Rectal smooth muscle tissue (tissue), 1 donor: Measurements from ENCODE around the gene PIK3R5.

Experiments
- H3K27ac ChIP-seq: one replicate; pipeline ENCODE4 v1.7.0; 2013; ENCODE audit warnings: low read depth, low read length, inconsistent platforms
- H3K27me3 ChIP-seq: one replicate; pipeline ENCODE4 v1.7.0; 2013; ENCODE audit warnings: low read length; ENCODE audit not compliant: control insufficient read depth, insufficient read depth
- H3K36me3 ChIP-seq: one replicate; pipeline ENCODE4 v1.7.0; 2013; ENCODE audit warnings: low read length; ENCODE audit not compliant: control insufficient read depth, insufficient read depth
- H3K4me1 ChIP-seq: one replicate; pipeline ENCODE4 v1.7.0; 2013; ENCODE audit warnings: low read length; ENCODE audit not compliant: control insufficient read depth, insufficient read depth
- H3K4me3 ChIP-seq: one replicate; pipeline ENCODE4 v1.7.0; 2013; ENCODE audit warnings: low read length
- H3K9ac ChIP-seq: one replicate; pipeline ENCODE4 v1.7.0; 2013; ENCODE audit warnings: low read length

Gene PIK3R5

DNA sequence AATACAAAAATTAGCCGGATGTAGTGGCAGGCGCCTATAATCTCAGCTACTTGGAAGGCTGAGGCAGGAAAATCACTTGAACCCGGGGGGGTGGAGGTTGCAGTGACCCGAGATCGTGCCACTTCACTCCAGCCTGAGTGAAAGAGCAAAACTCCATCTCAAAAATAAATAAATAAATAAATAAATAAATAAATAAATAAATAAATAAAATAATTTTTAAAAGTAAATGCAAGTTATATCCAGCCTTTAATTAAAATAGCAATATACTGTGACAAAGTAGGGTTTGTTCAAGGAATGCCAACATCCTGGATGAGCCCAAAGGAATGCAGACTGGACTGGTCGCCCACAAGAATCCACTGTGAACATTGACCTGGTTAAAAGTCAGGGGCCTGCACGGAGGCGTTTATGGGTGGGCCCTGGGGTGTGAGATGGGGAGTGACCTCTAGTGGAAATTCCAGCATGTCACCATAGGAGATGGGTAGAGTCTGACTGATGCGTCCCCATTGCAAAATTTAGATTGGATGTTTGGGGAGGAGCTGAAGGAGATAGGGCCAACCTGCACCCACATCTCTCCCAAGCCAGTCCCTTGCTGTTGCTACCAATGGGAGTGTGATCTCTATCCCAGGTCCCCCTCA is 9.7 kb upstream of the PIK3R5 start:
- Histone ChIP-seq H3K4me1 (no peaks in the 10 kb centered on the region), H3K9ac (no peak overlapping the region), H3K4me3 (no peak overlapping the region), H3K36me3 (no peaks in the 10 kb centered on the region), H3K27me3 (no peaks in the 10 kb centered on the region), H3K27ac (no peak overlapping the region)

DNA sequence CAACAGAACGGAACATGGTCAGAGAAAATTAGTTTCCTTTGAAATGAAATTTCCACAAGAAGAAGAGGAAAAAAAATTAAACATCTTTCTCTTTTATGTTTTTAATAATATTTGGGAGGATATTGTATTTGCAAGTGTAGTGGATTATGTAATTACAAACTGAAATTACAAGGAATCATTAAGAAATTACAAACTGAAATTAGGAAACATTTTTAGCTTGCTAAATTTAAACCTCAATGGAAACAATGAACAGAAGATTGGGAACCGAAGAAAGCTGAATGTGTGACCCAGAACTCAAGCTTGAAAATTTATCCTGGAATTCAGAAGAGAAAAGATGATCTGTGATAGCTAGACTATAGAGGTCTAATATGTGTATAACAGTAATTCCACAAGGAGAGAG is 4.4 kb upstream of the PIK3R5 start:
- peaks cover 2% of the 10 kb centered on the region for H3K27me3 ChIP-seq
- H3K9ac ChIP-seq: no peak overlapping the region
- no peak overlapping the region for H3K27ac ChIP-seq
- no peaks in the 10 kb centered on the region for H3K36me3 ChIP-seq
- H3K4me1 ChIP-seq: no peaks in the 10 kb centered on the region
- H3K4me3 ChIP-seq: no peak overlapping the region

DNA sequence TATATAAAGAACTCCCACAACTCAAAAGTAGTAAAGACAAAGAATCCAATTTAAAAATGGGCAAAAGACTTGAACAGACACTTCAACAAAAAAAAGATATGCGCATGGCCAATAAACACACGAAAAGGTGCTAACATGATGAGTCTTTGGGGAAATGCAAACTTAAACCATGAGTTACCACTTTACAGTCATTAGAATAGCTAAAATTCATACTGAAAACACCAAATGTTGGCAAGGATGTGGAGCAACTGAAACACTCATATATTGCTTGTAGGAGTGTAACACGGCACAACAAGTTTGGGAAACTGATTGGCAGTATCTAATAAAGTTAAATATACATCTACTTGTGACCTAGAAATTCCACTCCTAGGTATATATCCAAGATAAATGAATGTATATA is 3.0 kb upstream of the PIK3R5 start:
- no peaks in the 10 kb centered on the region for H3K36me3 ChIP-seq
- peaks cover 3% of the 10 kb centered on the region for H3K27me3 ChIP-seq
- no peaks in the 10 kb centered on the region for H3K4me1 ChIP-seq
- no peak overlapping the region for H3K4me3 ChIP-seq
- no peak overlapping the region for H3K9ac ChIP-seq
- no peak overlapping the region for H3K27ac ChIP-seq

DNA sequence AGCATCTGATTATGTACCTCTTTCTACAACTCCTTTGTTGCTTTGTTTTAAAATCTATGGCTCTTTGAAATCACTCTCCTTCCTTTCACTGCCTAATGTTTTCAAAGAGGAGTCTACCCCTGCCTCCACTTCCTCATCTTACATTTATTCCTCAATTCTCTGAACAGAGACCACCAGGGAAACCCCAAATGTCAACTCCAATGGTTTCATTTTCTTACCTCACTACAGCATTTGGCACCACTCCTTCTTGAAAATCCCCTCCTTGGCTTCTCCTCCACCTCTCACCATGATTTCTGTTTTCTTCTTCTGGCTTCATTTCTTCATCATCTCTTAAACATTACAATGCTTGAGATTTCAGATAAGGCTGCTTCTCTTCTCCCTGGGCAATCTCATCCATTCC is 2.4 kb upstream of the PIK3R5 start:
- Histone ChIP-seq H3K4me3 (no peak overlapping the region), H3K27me3 (peaks cover 3% of the 10 kb centered on the region), H3K4me1 (no peaks in the 10 kb centered on the region), H3K9ac (no peak overlapping the region), H3K27ac (no peak overlapping the region), H3K36me3 (no peaks in the 10 kb centered on the region)

DNA sequence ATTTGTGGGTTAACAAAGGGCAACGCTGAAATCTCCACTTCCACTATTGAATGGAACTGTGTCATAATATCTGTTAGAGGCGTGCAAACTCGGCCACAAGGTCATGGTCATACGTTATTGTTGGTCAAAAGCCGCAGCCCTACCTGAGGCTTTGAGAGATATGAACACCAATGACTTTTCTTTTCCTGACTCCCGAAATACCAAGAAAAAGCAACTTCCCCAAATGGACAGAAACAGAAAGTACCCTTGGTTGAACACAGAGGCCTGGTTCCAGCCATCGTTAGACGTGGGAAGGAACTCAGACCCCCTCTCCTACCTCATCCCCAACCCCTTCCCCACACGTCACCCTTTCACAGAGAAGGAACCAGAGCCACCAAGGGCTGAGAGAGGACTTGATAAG is 1.4 kb upstream of the PIK3R5 start:
- Histone ChIP-seq H3K4me1 (no peaks in the 10 kb centered on the region), H3K4me3 (no peak overlapping the region), H3K27me3 (peaks cover 3% of the 10 kb centered on the region), H3K9ac (no peak overlapping the region), H3K27ac (no peak overlapping the region), H3K36me3 (no peaks in the 10 kb centered on the region)

DNA sequence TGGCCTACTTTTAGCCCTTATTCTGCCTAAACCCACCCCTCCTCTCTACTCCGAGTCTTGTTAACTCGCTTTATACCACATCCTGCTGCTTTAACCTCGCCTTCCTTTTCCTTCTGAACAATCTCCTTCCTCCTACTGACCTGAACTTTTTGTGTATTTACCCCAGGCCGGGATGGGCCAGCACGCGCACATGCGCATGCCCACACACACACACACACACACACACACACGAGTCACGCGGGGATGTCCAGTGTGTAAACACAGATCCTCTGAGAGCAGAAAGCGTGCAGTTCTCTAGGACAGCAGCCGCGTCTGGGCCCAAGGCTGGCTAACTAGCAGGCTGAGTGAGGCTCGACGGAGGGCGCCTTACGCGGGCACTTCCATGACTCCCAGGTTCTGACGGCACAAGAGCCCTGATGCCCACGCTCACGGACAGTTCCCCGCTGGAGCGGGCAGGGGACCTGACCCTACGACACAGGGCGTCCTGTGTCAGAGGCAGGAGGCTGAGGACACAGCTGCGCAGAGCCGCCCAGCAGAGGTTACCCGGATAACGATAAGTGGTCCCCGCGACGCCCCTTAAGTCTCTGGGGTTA is 610 bp downstream of the PIK3R5 start:
- H3K4me1 ChIP-seq: no peaks in the 10 kb centered on the region
- H3K27ac ChIP-seq: no peak overlapping the region
- no peaks in the 10 kb centered on the region for H3K36me3 ChIP-seq
- peak overlapping the region; percentile 11 for H3K9ac ChIP-seq
- H3K27me3 ChIP-seq: peaks cover 3% of the 10 kb centered on the region
- H3K4me3 ChIP-seq: peak overlapping the region; percentile 62

DNA sequence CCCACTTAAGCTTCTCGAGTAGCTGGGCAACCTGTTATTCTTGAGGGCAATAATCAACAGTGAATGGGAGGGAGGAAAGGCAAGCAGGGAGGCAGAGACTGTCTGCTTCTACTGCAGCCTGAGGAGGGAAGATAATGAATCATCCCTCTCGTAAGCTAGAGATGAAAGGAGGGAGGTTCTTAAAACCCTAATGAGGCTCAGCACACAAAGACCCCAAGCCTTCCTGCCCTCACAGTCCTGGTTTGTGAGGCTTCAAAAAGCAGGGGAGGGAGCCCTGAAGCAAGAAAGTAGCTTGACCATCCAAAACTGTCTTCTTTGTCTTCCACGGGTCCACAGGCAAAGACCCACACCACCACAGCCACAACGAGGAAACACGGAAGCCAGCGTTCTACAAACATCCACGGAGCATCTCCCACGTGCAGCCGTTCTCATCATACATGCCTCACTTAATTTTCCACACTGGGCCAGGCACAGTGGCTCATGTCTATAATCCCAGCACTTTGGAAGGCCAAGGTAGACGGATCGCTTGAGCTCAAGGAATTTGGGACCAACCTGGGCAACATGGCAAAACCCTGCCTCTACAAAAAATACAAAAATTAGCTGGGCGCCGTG is 1.8 kb downstream of the PIK3R5 start:
- Histone ChIP-seq H3K36me3 (no peaks in the 10 kb centered on the region), H3K27me3 (peaks cover 3% of the 10 kb centered on the region), H3K4me3 (peak overlapping the region; percentile 9), H3K9ac (no peak overlapping the region), H3K4me1 (no peaks in the 10 kb centered on the region), H3K27ac (no peak overlapping the region)

DNA sequence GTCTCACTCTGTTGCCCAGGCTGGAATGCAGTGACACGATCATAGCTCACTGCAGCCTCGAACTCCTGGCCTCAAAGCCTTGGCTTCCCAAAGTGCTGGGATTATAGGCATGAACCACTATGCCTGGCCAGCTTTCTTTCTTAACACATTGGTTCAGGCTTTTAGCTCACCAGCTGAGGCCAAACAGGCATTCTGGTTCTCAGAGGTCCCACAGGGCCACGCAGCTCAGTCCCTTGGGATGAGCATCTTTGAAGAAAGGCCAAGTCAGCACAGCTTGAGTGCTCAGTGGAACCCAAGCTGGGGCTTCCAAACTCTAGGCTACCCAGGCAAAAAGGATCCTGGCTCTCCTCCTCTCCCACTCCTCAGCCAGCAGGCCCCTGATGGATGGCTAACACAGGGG is 2.5 kb downstream of the PIK3R5 start:
- Histone ChIP-seq H3K36me3 (no peaks in the 10 kb centered on the region), H3K9ac (no peak overlapping the region), H3K4me1 (no peaks in the 10 kb centered on the region), H3K27ac (no peak overlapping the region), H3K27me3 (peaks cover 3% of the 10 kb centered on the region), H3K4me3 (no peak overlapping the region)

DNA sequence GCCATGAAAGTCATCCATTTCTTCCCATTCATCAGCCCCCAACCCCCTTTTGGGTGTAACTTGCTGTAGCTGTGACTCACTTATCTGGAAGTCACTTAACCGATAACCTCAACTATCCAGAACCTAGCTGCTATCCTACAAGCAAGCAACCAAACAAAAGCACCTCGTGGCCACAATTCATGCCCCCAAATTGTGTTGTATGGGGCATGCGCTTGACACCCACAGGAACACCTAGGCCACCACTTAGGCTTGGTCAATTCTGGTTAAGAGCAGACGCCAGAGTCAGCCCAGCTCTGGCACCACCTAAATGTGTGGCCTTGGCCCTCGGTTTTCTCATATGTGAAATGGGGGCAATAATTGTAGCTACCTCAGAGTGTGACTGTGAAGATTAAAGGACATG is 3.7 kb downstream of the PIK3R5 start:
- no peaks in the 10 kb centered on the region for H3K4me1 ChIP-seq
- H3K4me3 ChIP-seq: no peak overlapping the region
- H3K27me3 ChIP-seq: peaks cover 3% of the 10 kb centered on the region

DNA sequence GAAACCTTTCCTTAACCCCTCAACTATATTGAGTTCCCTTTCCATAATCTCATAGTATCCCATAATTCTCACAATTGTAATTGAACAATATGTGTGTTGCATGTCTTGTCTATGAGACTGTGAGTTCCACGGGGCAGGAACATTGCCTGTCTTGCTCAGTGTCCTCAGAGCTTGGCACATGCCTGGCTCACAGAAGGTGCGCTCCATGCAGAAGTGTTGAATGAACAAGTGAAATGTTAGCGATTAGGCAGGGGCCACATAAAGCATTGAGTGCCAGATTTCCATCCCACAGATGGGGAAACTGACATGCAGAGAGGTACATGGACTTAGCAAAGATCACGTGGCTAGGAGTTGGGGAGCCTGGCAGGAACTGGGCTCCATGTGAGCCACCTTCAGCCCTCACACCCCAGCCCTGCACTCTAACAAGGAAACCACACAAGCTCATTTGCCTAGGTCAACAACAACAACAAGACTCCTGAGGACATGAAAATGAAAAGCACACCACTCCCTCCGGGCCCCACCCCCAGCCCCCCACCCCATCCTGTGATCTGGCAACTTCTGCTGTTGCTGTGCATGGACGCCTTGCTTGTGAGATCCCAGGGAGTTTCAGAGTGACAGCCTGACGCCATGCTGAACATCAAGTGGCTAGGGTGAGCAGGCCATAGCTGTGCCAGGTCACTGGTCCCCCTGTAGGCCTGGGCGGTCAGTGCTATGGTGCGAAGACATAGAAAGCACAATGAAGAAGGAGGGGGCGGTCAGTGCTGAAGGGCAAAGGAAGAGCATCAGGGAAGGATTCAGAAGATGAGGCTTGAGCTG is 5.0 kb downstream of the PIK3R5 start:
- no peaks in the 10 kb centered on the region for H3K36me3 ChIP-seq
- peaks cover 3% of the 10 kb centered on the region for H3K27me3 ChIP-seq
- H3K9ac ChIP-seq: no peak overlapping the region
- no peak overlapping the region for H3K27ac ChIP-seq
- H3K4me3 ChIP-seq: no peak overlapping the region
- H3K4me1 ChIP-seq: no peaks in the 10 kb centered on the region

More for the DNA sequence above, 3.7 kb downstream of the PIK3R5 start:
- Histone ChIP-seq H3K36me3 (no peaks in the 10 kb centered on the region), H3K9ac (no peak overlapping the region), H3K27ac (no peak overlapping the region)

DNA sequence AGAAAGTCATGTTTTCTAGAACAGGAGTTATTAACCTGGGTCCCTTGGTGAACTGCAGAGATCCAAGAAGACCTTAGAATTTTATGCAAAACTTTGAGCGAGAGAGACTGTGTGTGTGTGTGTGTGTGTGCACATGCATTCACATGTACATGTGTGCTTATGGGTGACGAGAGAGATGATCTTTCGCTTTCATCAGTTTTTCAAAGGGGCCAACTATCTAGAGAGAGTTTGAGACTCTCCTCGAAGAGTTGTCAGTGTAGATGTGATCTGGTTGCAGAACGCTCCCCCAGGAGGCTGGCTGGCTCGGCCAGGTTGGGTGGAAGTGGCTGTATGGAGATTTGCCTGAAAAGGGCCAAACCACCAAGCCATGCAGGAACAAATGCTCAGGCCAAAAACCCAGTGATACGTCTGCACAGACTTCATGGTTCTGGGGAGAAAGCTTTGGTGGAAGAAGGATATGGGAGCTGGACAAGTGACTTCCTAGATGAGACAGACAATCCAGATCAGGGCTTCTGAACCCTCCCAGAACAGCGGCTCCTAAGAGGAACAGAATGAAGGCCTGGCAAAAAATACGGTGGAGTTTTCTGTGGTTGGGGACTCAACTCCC is 6.1 kb downstream of the PIK3R5 start:
- Histone ChIP-seq H3K27ac (no peak overlapping the region), H3K4me3 (no peak overlapping the region), H3K4me1 (no peaks in the 10 kb centered on the region), H3K9ac (no peak overlapping the region), H3K27me3 (no peaks in the 10 kb centered on the region), H3K36me3 (no peaks in the 10 kb centered on the region)

DNA sequence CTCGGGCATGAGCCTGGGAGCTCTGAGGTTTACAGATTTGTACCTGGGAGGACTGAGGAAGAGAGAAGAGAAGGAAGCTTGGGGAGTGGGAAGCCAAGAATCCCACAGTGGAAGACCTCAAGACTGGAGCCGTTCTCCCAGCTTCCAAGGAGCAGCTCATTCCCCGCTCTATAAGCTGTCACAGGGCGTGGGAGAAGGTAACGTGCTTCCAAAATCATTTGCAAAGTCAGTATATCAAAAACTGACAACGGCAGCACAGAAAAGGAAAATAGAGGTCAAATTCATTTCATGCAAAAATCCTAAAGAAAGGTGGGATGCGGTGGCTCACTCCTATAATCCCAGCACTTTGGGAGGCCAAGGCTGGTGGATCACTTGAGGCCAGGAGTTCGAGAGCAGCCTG is 7.8 kb downstream of the PIK3R5 start:
- no peak overlapping the region for H3K9ac ChIP-seq
- H3K27me3 ChIP-seq: no peaks in the 10 kb centered on the region
- H3K27ac ChIP-seq: no peak overlapping the region
- no peaks in the 10 kb centered on the region for H3K36me3 ChIP-seq
- H3K4me3 ChIP-seq: no peak overlapping the region
- H3K4me1 ChIP-seq: no peaks in the 10 kb centered on the region
